Astrocyte of the spinal cord (primary cell): ENCODE measurements around the gene SNN.

Experiments
- DNase-seq: peaks from one replicate; pipeline ENCODE4 v3.0.0; 2011; ENCODE audit warnings: low read depth, low spot score
- H3K4me3 ChIP-seq: 2 replicates; pipeline ENCODE4 v1.5.1; 2011; ENCODE audit warnings: low read depth, mild to moderate bottlenecking, low read length, moderate library complexity
- CTCF ChIP-seq: IDR thresholded peaks from 2 replicates; pipeline ENCODE4 v1.5.1; 2012; ENCODE audit warnings: low read depth, mild to moderate bottlenecking, low read length, inconsistent platforms
- in situ Hi-C: cut with HindIII; loops from 2 replicates; pipeline ENCODE4 v1.10.0; 2017; ENCODE audit warnings: low sequenced_read_pairs

The SNN gene

GRCh38 chr16:11629071-11630030, 38.9 kb upstream of the SNN start:
- H3K4me3 ChIP-seq = no peak overlapping the region
- peak; percentile 49 for DNase-seq
- TF ChIP-seq CTCF = no peak
- in situ Hi-C loops = no loop called here

GRCh38 chr16:11630046-11630767, 38.0 kb upstream of the SNN start:
- no peak overlapping the region for H3K4me3 ChIP-seq
- in situ Hi-C loops = no loop called here
- DNase-seq = no peak
- no peak for TF ChIP-seq CTCF

DNA sequence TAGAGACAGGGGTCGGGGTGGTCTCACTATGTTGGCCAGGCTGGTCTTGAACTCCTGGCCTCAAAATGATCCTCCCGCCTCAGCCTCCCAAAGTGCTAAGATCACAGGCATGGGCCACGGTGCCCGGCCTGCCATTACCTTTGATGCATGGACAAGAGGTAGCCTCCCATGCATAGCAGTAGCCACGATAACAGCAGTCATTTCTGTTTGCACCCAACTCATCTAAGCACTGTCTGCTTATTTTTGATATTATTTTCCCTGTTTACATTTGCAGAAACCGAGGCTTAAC, 37.5 kb upstream of the SNN start:
- TF ChIP-seq CTCF = no peak
- no peak for DNase-seq
- in situ Hi-C loops = no loop called here
- no peak overlapping the region for H3K4me3 ChIP-seq

DNA sequence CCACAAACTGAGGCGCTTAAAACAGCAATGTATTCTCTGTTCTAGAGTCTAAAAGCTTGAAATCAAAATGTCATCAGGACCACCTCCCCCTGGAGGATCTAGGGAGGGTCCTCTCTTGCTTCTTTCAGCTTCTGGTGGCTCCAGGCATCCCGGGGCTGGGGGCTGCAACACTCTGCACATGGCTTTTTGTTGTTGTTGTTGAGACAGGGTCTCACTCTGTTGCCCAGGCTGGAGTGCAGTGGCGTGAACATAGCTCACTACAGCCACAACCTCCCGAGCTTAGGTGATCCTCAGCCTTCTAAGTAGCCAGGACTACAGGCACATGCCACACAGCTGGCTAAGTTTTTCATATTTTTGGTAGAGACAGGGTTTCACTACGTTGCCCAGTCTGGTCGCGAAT, 37.0 kb upstream of the SNN start:
- in situ Hi-C loops = no loop called here
- DNase-seq = no peak
- H3K4me3 ChIP-seq = no peak overlapping the region
- no peak for TF ChIP-seq CTCF

GRCh38 chr16:11632455-11632939, 35.8 kb upstream of the SNN start:
- no peak overlapping the region for H3K4me3 ChIP-seq
- TF ChIP-seq CTCF = no peak
- DNase-seq = peak; percentile 41
- in situ Hi-C loops = no loop called here

GRCh38 chr16:11633113-11633512, 35.1 kb upstream of the SNN start:
- no peak for DNase-seq
- in situ Hi-C loops = no loop called here
- TF ChIP-seq CTCF = no peak
- H3K4me3 ChIP-seq = no peak overlapping the region
